Fibroblast of mammary gland (primary cell): ENCODE data around the gene CCDC89.

ENCODE experiments used
- DNase-seq: peaks from one replicate; pipeline ENCODE4 v3.0.0-alpha.2; 2010; ENCODE audit warnings: low read depth
- H3K4me3 ChIP-seq: 2 replicates; pipeline ENCODE4 v1.5.1; 2011; ENCODE audit warnings: low read depth, mild to moderate bottlenecking, low read length, moderate library complexity; ENCODE audit not compliant: control insufficient read depth
- TF ChIP-seq, protein P1 (sequence below): conservative IDR thresholded peaks from 2 replicates; pipeline ENCODE4 v1.5.1; 2011; ENCODE audit warnings: low read depth, low read length, inconsistent platforms; ENCODE audit not compliant: control insufficient read depth, insufficient read depth

Gene CCDC89

DNA sequence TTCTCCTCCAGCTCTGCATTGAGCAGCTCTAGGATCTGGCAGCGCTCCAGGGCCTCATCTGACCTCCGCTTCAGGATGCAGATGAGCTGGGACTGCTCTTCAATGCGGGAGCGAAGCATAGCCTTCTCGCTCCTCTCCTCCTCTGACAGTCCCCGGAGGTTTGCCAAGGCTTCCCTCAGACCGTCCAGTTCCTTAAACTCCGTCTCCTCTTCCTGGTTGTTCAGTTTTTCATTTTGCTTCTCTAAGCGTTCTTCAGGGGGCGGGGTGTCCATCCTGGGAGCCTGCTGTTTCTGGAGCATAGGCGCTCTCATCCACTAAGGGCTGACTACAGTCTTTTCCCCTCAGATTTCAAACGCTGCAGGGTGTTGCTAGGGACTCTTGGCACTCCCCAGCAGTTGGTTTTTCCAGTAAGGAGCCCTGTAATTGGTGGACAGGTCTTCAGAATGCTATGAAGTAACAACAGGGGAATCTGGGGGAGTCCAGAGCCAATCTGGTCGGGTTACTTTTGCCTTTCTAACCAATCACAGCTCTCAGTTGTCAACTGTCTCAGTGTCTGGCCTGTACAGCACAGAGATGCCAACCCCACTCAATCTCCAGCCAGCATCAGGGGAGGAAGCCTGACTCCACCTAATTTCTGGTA is at the start of gene CCDC89:
Gene CCDC89, minus strand, starts transcription at position 376 of the 640 bp plus-strand sequence. Its CDS starts 65 bp downstream, at position 311.
- TF ChIP-seq, protein P1, sequence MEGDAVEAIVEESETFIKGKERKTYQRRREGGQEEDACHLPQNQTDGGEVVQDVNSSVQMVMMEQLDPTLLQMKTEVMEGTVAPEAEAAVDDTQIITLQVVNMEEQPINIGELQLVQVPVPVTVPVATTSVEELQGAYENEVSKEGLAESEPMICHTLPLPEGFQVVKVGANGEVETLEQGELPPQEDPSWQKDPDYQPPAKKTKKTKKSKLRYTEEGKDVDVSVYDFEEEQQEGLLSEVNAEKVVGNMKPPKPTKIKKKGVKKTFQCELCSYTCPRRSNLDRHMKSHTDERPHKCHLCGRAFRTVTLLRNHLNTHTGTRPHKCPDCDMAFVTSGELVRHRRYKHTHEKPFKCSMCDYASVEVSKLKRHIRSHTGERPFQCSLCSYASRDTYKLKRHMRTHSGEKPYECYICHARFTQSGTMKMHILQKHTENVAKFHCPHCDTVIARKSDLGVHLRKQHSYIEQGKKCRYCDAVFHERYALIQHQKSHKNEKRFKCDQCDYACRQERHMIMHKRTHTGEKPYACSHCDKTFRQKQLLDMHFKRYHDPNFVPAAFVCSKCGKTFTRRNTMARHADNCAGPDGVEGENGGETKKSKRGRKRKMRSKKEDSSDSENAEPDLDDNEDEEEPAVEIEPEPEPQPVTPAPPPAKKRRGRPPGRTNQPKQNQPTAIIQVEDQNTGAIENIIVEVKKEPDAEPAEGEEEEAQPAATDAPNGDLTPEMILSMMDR, result no peak
- H3K4me3 ChIP-seq, result peak within 1 kb of the TSS; percentile 70
- peak; percentile 99 for DNase-seq

- TF ChIP-seq, protein P1, result no peak
- H3K4me3 ChIP-seq, result no peak overlapping the region
- no peak for DNase-seq
Measured at GRCh38 chr11:85732965-85733364, 47.0 kb upstream of the CCDC89 start.

DNA sequence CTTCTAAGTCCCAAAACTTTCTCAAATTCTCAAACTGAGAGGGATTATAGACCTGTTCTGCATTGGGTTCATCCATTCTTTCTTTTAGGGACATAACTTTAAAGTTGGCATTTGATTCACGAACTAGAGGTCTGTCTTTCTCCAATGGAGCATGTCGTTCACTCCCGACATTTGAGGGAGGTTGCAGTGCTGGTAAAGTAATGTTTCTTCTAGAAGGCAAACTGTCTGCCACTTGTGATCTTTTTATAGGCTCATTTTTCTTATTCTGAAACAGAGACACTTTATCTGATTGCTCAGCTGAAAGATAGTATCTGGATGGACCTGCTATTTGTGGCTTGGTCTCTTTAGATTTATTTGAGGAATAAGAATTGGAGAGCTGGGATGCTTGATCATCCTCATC is 40.4 kb upstream of the CCDC89 start:
- DNase-seq, result no peak
- no peak overlapping the region for H3K4me3 ChIP-seq
- TF ChIP-seq, protein P1, result no peak

DNA sequence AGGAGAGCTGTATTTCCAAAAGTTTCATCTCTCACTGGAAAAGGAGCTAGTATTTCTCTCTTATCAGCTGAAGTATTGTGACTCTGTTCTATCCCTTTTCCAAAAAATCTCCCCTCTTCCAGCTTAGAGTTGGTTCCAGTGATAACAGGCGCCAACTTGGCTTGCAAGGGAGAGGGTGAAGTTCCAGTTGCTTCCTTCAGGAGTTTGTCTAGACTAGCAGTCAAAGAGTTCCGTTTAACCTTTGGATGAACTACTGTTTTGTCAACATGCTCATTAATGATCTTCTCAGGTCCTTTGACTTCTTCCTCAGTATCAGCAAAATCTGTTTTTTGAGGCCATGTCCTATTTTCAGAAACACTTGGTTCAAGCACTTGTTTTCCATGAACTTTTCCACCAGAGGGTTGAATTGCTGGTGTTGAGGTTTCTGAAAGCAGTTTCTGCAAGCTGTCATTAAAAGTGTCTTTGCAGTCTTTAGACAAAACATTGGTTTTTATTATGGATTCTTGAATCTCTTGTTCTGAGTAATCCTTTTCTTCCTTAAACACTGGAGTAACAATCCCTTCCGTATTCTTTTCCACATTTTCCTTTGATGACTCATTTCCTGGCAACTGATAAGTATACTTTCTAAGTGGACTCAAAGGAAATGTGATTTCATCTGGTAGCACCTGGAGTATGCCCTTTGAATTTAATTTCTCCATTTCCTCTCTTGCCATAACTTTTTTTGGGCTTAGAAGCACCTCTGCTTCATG is 39.7 kb upstream of the CCDC89 start:
- H3K4me3 ChIP-seq, result no peak overlapping the region
- DNase-seq, result peak; percentile 92
- TF ChIP-seq, protein P1, result peak; percentile 5

GRCh38 chr11:85724748-85725465 is 38.9 kb upstream of the CCDC89 start:
- no peak overlapping the region for H3K4me3 ChIP-seq
- DNase-seq, result no peak
- TF ChIP-seq, protein P1, result no peak

GRCh38 chr11:85723088-85723487 is 37.1 kb upstream of the CCDC89 start:
- TF ChIP-seq, protein P1, result no peak
- DNase-seq, result no peak
- H3K4me3 ChIP-seq, result no peak overlapping the region
